ENCODE results near the gene MVD.

GRCh38 chr16:88653596-88654362, 9.1 kb downstream of the MVD start:
- TF ChIP-seq CTCF (IDR thresholded peaks at IDR 0.05) (no peak), POLR2A (IDR thresholded peaks at IDR 0.05) (no peak)

All from right lobe of liver (tissue), 4 donors.